Ovary (tissue), 3 donors: ENCODE measurements around the gene MARS1.

Experiments
- EP300 ChIP-seq: sonication (generic); formaldehyde crosslinking; IDR thresholded peaks from one replicate; pipeline ENCODE4 v1.6.1; 2017; ENCODE audit warnings: antibody characterized with exemption
- POLR2A ChIP-seq: fragments of 450-650 bp; IDR thresholded peaks from one replicate; pipeline ENCODE4 v1.6.1; 2017; ENCODE audit warnings: antibody characterized with exemption, mild to moderate bottlenecking, moderate library complexity
- TF ChIP-seq, protein P1 (sequence below), 3 donors: fragments of 450-650 bp in 2 of 3; fragments of 200-600 bp in 1 of 3; IDR thresholded peaks; one replicate each; pipeline versions ENCODE4 v1.5.1 to v1.8.0; 2016 to 2022; ENCODE audit warnings: antibody characterized with exemption in 3 of 3, mild to moderate bottlenecking in 1 of 3
- donor health status: DM: no; HTN: no; CAD: no.

DNA sequence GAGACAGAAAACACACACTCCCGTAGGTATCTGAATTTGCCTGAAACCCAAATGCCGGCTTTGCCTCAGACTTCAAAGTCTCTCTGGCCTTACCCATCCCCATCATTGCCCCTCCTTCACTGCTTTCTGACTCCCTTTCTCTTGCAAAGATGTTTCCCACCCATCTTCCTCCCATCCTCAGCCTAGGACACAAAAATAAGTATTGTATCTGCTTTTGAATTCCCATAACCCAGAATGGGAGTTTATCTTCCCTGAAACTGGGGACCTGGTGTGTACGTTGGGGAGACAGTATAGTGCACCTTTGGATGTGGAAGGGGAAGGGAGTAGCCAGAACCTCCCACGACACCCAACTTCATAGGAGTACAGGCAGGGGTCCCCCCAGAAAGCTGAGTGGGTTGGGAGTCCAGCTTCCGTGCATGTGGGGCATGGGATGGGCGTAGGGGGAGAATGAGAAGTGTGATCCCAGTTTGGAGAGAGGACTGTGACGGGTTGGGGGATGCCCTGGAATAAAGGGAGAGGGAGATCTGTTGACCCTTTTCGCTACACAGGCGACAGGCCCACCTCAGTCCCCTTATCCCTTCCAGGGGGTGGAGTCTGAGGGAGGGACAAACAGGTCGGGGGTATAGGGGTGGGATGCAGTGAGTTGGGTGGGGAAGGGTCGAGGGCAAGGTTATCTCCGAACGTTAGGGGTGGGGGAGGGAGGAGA, 61.5 kb downstream of the MARS1 start:
- TF ChIP-seq, protein P1, sequence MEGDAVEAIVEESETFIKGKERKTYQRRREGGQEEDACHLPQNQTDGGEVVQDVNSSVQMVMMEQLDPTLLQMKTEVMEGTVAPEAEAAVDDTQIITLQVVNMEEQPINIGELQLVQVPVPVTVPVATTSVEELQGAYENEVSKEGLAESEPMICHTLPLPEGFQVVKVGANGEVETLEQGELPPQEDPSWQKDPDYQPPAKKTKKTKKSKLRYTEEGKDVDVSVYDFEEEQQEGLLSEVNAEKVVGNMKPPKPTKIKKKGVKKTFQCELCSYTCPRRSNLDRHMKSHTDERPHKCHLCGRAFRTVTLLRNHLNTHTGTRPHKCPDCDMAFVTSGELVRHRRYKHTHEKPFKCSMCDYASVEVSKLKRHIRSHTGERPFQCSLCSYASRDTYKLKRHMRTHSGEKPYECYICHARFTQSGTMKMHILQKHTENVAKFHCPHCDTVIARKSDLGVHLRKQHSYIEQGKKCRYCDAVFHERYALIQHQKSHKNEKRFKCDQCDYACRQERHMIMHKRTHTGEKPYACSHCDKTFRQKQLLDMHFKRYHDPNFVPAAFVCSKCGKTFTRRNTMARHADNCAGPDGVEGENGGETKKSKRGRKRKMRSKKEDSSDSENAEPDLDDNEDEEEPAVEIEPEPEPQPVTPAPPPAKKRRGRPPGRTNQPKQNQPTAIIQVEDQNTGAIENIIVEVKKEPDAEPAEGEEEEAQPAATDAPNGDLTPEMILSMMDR (IDR thresholded peaks at IDR 0.05): no peak
- TF ChIP-seq POLR2A: no peak
- TF ChIP-seq EP300: no peak
